Stimulated activated CD4-positive, alpha-beta T cell treated with anti-CD3 and anti-CD28 coated beads, TNF-alpha, amount 100 ng/mL, for 48 hours (primary cell): Measurements from ENCODE around the gene C13orf42.

Source experiments
- DNase-seq, 3 donors: peaks; one replicate each; pipeline ENCODE4 v3.0.0-alpha.2; 2020; ENCODE audit warnings: low read depth in 3 of 3

The C13orf42 gene

DNA sequence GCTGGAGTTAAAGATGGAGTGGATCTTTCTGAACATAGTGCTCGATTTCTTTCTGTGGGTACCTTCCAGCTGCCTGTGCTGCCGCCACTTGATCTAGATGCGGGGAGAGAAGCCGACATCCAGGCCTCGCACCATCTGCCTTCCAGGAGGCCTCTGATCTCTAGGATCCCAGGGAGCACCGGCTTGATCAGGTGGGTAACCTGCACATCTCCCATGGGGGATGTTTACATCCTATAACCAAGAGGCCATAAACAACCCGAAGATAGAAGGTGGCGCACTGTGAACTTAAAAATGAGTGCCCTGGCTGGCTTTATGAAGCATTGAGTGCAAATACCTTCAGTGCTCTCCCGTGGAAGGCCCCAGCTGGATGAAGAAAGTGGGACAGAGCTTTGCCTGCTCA lies at the start of gene C13orf42:
C13orf42 (minus strand) TSS at position 101 of the 400 bp plus-strand sequence; CDS start at position 36, 65 bp downstream.
- DNase-seq = no peak

DNA sequence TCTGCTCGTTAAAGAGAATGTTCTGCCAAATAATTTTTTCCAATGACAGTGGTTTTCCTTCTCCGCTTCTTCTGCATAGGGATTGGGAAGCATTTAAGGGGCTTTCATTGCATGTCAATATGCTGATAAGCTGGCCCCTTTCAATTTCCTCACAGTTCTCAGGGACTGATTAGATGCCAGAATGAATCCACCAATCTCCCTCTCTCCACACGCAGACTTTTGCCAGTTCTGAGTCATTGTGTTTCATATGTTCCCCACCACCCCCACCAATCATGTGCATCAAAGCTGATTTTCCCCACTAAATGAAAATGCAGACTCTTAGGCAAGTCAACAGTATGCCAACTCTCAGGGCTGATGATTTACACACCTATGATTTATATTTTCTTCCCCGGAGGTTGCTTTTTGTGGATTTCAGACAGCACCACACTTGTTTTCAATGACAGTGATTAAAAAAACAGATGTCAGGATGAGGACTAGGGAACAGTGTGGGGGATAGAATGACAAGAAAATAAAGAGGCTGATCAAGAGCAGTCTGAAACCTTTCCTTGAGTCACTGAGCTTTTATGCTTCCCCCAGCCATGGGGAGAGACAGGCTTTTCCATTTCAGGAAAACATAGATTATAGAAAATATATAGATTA lies 47.9 kb upstream of the C13orf42 start:
- DNase-seq = peak in 1 of 3 donors; percentile 11

DNA sequence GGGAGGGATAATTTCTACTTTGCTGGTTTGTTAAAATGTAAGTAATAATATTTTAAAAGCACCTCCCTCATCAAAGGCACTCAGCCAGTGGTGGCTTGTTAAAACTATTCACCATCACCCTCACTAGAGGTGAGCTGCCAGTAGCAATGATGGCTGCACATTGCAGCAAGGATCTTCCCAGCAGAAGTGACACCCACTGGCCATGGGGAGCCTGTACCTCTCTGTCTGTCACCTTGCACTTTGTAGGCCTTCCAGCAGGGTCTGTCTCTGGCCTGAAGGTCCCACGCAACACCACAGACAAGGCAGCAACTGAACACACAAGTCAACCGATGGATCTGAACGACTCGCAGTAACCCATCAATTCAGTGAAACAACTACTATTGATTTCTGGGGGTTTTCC lies 47.3 kb upstream of the C13orf42 start:
- no peak for DNase-seq

DNA sequence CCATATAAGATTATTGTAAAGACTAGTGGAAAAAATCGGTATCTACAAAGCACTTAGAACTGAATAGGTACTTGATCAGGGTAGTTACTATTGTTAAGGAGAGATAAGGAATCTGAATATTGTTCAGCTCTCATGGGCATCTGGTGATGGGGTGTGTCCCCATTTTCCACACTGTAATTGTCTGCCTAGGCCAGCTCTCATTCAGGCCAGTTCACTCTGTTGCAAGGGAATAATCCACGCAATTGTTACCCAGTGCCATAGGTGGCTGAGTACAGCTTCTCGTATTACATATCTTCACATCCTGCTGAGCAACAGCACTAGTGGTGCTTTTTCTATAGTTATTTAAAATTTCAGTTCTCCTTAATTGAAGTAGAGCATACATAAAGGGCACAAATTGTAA lies 45.6 kb upstream of the C13orf42 start:
- no peak for DNase-seq

DNA sequence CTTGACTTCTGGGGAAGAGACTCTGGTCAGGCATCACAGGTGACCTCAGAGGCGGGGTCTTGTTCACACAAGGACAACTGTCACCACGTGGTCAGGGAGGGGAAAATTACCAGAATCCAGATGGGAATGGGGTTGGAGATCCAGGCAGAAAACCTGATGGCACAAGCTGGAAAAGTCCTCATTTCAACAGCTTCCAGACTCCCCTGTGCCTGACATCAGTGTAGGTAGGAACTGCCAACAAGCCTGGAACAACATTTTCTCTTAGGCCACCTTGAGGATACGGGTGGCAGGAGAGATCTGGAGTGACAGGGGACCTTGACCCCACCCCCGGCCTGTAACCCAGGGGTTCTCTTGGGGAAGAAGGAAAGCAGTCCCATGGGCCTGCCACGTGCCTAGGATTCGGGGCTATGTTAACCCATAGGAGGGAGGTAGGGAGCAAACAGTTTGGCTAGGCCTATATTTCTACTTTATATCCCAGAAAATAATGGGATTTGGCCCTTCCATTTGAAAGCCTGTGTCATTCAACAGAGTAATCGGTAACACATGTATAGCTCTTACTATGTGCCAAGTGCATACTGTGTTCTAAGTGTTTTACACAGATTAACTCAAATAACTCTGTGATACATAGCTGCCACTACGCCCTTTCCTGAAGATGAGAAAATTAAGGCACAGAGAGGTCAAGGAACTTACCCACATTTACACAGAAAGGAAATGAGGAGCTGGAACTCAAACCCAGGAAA lies 44.9 kb upstream of the C13orf42 start:
- no peak for DNase-seq

DNA sequence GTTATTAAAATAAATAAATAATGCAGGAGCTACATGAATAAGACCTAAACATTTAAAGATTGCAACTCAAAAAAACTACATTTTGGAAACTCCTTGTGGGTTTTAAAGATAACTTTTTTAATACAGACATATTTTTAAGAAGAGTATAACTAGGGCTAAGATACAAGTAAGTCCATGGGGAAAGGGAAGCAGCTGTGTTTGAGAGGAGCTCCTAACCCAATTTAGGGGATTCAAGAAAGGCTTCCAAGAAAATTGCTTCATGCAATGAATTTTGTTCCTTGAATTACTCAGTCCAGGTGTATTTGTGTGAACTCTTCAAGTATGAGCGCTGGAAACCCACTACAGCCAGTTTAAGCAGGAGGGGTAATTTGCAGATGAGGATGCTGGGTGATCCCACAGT lies 44.1 kb upstream of the C13orf42 start:
- DNase-seq = no peak

DNA sequence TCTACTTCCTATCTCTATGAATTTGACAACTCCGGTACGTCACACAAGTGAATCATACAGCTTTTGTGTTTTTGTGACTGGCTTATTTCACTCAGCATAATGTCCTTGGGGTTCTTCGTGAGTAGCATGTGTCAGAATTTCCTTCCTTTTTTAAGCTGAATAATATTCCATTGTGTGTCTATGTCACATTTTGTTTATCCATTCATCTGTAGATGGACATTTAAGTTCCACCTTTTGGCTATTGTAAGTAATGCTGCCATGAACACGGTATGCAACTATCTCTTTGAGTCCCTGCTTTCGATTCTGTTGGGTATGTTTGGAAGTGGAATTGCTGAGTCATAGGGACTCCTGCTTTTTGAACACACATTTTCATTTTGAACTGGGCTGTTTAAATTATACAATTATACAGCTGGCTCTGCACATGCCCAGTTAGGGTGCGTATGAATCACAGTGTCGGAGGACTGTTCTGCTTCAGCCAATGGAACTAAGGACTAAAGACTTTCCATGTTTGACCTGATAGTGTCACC lies 43.0 kb upstream of the C13orf42 start:
- DNase-seq = peak in 1 of 3 donors; percentile 12

DNA sequence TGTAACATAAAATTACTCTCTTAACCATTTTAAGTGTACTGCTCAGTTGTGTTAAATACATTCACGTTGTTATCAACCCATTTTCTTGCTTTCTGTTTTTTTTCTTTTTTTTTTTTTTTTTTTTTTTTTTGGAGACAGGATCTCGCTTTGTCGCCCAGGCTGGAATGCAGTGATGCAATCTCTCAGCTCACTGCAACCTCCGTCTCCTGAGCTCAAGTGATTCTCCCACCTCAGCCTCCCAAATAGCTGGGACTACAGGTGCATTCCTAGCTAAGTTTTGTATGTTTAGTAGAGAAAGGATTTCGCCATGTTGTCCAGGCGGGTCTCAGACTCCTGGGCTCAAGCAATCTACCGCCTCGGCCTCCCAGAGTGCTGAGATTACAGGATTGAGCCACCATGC lies 42.5 kb upstream of the C13orf42 start:
- no peak for DNase-seq

DNA sequence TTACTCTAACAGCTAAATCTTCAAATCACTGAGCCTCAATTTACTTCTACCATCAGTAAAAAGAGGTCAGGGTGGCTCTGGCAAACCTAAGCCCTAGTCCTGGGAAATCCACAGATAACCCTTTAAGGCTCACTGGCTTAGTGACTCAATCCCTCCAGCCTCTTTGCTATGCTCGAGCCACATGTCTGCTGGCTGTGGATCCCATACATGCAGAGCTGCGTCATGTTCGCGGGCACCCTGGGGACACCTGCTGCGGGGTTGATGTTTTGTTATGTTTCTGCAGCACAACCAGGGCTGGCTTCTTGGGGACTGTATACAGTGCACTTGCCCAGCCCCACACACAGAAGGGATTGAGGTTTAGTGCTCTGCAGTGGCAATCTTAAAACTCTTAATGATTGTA lies 41.6 kb upstream of the C13orf42 start:
- DNase-seq = no peak

DNA sequence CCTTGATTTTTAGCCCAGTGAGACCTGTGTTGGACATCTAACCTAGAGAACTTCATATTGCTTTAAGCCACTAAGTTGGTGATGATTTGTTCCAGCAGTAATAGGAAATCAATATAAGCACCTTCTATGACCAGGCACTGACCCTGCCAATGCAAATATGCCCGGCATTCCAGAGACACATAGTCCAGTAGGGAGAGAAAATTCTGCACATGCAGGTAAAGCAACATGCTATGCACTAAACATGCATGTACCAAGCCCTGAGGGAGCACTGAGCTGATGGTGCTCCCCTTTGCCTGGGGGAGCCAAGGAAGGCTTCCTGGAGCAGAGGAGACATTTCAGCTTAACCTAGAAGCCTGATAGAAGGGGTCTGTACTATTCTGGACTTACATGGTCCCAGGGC lies 40.4 kb upstream of the C13orf42 start:
- no peak for DNase-seq

DNA sequence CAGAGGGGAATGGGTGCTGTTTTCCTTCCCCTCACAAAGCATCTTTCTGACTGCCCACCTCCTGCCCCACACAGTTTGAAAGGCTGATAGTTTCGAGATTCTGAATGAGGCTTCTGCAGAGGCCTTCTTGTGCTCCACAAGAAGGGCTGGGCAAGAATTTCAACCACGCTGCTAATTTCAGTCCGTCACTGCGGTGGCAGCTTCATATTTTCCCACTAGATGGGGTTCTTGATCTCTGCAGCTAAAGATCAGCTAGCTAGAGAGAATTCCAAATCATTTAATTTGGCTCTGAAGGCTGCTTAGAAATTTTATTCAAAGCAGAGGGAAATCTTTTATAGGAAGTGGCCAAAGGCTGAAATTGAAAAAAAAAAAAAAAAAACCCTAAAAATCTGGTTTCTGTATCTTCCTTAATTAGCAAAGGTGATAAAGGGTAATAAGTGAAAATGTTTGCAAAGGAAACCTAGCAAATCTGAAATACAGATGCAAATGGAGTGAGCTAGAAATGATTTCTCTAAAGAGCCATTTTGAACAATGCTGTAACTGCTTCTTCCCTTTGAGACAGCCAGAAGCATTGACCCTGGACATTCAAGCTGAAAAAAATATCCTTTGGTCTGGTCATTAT lies 38.0 kb upstream of the C13orf42 start:
- DNase-seq = no peak

DNA sequence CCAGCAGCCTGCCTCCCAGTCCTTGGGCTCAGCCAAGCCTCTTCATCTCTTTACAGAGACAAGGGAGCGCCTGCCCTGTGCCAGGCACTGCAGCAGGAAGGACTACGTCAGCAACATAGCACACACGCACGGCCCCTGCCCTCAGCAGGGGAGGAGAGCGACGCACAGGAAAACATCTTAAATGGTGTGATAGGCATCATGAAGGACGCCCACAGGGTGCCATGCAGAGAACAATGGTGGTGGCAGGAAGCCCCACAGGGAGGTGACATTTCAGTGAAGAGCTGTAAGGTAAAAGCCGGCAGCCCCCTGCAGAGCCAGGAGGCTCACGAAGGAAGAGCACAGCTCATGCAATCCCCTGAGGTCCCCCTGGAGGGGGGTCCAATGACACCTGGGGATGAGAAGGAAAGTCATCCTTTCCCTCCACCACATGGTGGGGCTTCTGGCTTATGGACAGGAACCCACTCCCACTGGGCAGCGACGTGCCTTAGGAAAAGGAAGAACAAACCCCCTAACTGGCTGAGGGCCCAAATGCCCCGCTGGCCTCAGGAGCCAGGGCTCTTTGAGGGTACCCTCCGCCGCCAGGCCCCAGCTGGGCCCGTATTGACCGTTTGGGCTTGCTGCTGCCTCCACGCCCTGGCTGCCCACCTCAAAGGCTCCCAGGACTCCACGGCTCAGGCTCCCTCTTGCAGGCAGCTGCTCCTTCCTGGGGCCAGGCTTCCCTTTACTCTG lies 37.3 kb upstream of the C13orf42 start:
- no peak for DNase-seq

DNA sequence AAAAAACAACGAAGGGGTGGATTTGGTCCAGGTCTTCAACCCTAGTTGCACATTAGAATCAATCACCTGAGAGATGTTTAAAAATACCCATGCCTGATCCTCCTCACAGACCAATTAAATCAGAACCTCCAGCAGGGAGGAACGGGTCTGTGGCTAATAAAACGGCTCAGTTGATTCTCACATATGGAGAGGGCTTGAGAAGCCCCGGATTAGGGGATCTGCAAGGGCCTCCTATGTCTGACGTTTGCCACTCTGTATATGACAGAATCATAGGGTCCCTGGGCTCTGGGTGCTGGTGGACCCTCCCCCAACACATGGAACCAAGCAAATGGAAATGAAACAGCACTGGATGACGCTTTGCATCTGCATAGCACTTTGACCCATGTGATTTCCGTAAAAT lies 36.7 kb upstream of the C13orf42 start:
- DNase-seq = no peak

DNA sequence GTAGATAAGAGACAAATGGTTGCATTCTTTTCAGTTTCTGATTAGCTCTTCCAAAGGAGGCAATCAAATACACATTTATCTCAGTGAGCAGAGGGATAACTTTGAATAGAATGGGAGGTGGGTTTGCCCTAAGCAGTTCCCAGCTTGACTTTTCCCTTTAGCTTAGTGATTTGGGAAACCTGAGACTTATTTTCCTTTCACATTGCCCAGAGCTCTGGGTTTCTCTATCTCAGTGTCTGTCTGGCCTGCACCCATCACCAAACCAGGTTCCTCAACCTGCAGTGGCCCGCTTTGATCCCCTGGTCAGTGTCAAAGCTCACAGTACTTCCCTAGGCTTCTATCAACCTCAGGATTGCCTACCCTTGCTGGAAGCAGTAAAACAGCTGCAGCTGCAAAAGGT lies 35.6 kb upstream of the C13orf42 start:
- DNase-seq = no peak

DNA sequence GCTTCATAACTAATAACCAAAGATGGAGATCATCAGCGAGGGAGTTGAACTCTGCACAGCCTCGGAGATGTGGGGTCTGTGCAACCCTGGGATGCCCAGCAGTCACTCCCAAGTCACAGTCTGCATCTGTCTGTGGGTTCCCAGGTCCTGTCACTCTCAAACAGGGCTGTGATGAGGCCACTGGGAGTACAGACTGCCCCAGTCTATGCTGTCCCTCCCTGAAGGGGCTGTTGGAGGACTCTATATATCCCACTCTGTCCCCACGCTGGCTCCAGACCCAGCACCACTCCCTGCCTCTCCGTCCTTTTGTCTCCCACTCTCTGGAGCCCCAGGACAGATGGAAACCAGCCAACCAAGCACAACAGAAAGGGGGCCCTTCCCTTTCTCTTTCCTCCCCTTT lies 26.2 kb upstream of the C13orf42 start:
- no peak for DNase-seq

DNA sequence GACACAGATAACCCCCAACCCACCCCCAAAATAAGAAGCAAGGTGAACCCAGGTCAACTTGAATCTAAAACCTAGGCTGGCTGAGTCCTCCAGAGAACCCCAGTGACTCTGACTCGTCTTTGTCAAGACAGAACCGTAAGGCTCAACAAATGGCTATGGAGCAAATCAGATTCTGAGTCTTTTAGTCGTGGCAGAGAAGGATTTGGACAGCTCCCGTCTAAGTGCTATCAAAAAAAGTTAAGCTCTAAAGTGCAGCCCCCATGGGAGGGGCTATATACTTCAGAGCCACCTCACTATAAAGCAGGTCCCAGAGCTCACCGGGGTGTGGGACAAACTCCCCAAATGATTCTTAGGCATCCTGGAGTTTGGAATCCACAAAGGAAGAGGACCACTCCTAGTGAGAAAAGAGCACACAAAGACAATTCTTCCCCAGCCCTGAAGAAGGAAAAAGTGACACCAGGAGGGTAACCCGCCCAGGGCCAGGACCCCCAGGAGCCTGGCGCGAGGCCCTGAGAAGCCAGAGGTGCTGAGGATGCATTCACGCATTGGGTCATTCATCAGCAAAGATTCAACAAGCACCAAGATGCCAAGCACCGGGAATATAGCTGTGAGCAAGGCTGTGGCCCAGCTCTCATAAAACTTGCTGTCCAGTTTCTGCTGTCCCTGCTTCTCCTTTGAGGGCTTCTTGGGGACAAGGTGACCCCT lies 25.4 kb upstream of the C13orf42 start:
- no peak for DNase-seq

DNA sequence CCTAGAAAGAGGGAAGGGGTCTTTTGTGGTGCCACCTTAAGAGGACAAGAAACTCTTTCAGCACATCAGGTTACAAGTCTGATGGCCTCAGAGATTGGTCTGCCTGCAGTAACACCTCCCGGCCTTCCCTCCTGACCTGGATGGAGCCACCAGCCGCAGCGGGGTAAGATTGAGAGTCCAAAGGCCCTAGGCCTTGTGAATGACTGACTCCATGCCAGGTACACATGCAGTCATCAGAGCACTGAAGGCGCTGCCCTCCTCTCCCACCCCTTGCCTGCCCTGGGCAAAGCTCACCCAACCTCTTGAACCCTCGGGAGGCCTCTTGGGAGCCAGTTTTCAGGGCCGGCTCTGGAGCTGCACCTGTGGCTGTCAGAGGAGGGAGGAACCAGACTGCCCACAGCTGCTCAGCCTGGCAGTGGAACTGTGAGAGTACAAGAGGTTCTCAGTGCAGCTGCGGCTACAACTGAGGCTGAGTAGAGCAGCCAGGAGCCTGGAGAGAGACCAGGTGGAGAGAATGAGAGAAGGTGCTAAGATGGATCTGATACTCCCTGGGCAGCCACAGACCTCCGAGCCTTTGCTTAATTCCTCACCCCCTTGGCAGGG lies 23.8 kb upstream of the C13orf42 start:
- no peak for DNase-seq

DNA sequence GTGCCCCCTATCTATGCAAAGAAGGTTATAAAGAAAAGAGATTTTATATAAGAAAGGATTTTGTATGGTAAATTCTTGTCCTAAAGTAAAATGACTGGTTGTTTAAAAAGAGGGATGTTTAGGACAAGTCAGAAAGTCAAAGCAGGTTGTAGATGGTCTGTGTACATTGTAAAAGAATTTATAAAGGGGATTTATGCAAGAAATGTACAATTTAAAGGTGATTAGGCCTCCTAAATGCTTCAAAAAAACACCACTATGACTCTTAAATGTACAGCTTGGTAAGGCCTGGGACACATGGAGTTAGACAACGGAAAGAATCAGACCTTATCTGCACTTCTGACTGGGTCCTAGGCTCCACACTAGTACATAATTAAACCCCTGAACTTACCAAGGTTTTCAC lies 19.3 kb upstream of the C13orf42 start:
- DNase-seq = no peak

DNA sequence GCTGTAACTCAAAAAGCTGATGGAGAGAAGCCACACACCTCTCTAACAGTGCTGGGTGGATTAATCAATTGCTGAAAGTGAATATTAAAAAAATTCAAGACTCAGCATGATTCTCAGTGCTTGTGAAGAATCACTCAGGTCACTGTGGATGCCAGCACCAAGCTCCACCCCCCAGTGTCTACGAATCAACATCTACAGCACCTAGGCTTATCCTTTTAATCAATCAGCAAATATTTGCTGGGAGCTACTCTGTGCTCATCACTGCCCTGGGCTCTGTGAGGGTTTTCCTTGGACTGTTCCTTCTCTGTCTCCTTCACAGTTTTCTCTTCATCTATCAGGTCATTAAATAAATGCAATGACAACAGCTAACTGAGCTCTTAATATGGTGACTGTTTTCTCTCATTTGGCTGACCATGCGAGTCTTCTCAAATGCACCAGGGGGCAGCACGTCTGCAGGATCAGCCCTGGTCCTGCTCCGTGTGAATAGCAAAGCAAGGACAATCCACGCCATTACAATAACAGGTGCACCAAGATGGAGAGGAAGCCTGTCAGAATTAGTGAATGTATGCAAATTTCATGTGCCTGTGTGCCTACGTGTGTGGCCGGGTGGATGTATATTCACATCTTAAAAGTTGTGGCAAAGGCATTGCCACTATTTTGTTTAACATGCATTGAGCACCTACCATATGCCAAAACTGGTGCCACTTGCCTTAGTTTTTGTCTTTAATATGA lies 14.6 kb upstream of the C13orf42 start:
- DNase-seq = peak; percentile 19 to 24 (median 21)

DNA sequence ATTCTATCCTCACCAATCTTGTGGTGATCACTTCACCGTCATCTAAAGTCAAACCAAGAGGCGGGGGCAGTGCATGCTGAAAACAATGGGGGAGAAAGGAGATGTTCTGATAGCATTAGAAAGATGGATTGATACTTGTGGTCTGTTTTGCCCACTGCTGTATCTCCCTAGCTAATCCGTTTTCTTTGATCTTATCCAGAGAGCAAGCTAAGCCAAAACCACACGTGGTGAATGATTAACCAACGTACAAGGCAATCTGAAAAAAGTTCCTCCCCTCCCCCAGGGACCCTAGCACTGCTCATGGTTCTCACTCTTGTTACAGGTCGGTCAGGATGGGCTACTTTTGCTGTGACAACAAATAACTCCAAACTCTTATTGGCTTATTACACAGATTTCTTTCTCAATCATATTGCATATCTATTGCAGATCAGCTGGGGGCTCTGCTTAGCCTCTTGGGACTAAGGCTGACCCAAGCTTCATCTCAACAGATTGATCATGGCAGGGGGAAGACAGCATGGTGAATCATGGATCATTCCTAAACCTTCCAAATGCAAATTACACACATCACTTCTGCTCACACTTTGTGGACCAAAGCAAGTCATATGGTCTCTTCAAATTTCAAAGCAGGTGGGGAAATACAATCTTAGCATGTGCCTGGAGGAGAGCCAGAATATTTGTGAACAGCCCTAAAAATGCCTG lies 11.9 kb upstream of the C13orf42 start:
- DNase-seq = peak; percentile 8 to 26 (median 16)
